Upper lobe of right lung (tissue), 1 donor: ENCODE results near the gene FSTL5. TPM values are rescaled to one million over a fixed set of nuclear protein-coding genes. Genes with fewer than 3 reads are reported as not detected.

ENCODE experiments used
- ATAC-seq: fragments of 200-7000 bp; cut with Tn5 transposase; one replicate; pipeline ENCODE4 v1.9.1; 2020; ENCODE audit warnings: mild to moderate bottlenecking, moderate library complexity
- DNase-seq: peaks from one replicate; pipeline ENCODE4 v3.0.0-alpha.2; 2020
- H3K27ac ChIP-seq: fragments of 200-600 bp; one replicate; pipeline ENCODE4 v1.8.0; 2022
- H3K27me3 ChIP-seq: fragments of 200-600 bp; one replicate; pipeline ENCODE4 v1.8.0; 2022; ENCODE audit warnings: mild to moderate bottlenecking
- H3K36me3 ChIP-seq: fragments of 200-600 bp; one replicate; pipeline ENCODE4 v1.8.0; 2022
- H3K4me1 ChIP-seq: fragments of 200-600 bp; one replicate; pipeline ENCODE4 v1.8.0; 2022
- H3K4me3 ChIP-seq: fragments of 200-600 bp; one replicate; pipeline ENCODE4 v1.8.0; 2022; ENCODE audit warnings: mild to moderate bottlenecking
- H3K9me3 ChIP-seq: fragments of 200-600 bp; one replicate; pipeline ENCODE4 v1.8.0; 2022
- CTCF ChIP-seq: fragments of 200-600 bp; IDR thresholded peaks from one replicate; pipeline ENCODE4 v1.8.0; 2022; ENCODE audit warnings: antibody characterized with exemption
- intact Hi-C: fragments of 100-400 bp; cut with DNase I; formaldehyde crosslinking; loops from one replicate; pipeline ENCODE4 v1.11.0; 2022
- total RNA-seq: library from RNA; stranded (reverse); fragmentation: NEBNext Ultra II Directional; extraction: Animal tissue kit (Norgen Biotek cat#: 25700); gene quantifications from one replicate; pipeline ENCODE4 v1.2.1, GENCODE V29; 2021
- donor health status: DM: no; HTN: yes; CAD: no; lungs with severe emphysema.

FSTL5 gene
- total RNA-seq, 1 donor from 2014 or later = 0.12 TPM

- Histone ChIP-seq H3K27ac (no peak overlapping the region), H3K9me3 (no peaks in the 10 kb centered on the region), H3K4me1 (no peaks in the 10 kb centered on the region), H3K4me3 (no peak overlapping the region), H3K36me3 (no peaks in the 10 kb centered on the region), H3K27me3 (no peaks in the 10 kb centered on the region)
- intact Hi-C loops = no loop called here
- no peak for DNase-seq
- TF ChIP-seq CTCF = no peak
- ATAC-seq = no peak
Observed at GRCh38 chr4:161916035-161916434, 247.8 kb downstream of the FSTL5 start.

DNA sequence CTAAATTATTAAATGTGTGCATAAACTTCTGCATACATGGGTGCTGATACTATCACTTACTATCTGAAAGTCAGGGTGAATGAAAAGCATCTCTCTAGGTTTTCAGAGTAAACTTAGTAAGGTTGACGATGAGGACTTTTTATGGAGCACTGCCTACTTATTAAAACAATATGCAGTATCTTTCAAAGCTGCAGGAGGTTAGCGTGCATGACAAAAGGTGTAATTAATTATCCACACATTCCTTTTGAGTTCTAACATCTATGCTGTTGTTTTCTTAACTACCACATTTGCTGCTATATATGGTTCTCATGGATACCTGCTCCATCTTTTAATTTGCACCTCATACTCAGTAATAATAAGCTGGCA lies 256.2 kb downstream of the FSTL5 start:
- Histone ChIP-seq H3K4me1 (no peaks in the 10 kb centered on the region), H3K27me3 (no peaks in the 10 kb centered on the region), H3K36me3 (no peaks in the 10 kb centered on the region), H3K4me3 (no peak overlapping the region), H3K27ac (no peak overlapping the region), H3K9me3 (no peaks in the 10 kb centered on the region)
- ATAC-seq (no peak), DNase-seq (no peak)
- intact Hi-C loops = no loop called here
- no peak for TF ChIP-seq CTCF

DNA sequence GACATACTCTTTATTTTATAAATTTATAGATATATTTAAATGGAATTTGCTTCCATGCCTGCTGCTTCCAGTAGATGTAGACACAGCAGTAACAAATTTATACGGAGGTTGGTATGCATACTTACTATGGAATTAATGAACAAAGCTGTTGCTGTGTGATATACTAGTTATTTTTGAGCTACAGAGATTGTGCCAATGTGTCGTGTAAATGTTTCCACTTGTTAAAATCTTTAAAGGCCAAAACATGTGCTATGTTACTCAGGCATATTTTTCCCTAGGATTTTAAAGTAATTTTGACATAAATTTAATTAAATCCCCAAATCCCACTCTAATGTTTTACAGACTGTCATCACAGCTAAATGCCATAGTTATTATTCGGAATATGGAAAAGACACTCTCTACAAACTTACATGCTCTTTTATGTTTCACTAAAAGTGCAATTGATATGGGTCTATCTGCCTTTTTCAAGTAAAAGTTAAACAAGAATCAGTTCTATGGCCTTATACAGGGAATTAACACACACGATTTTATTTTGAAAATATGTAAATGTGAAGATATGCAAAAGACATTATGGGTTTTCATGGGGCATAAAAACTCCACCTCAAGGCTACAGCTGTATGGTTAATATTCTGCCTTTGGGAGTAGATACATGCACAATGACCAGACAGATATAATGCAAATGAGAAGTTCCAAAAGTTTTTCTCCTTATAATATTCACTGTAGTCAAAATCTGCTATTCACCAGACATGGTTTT lies 256.8 kb downstream of the FSTL5 start:
- H3K36me3 ChIP-seq = no peaks in the 10 kb centered on the region
- no peak overlapping the region for H3K4me3 ChIP-seq
- ATAC-seq (no peak), DNase-seq (no peak)
- no peak for TF ChIP-seq CTCF
- intact Hi-C loops = no loop called here
- no peaks in the 10 kb centered on the region for H3K4me1 ChIP-seq
- no peaks in the 10 kb centered on the region for H3K27me3 ChIP-seq
- no peak overlapping the region for H3K27ac ChIP-seq
- no peaks in the 10 kb centered on the region for H3K9me3 ChIP-seq

DNA sequence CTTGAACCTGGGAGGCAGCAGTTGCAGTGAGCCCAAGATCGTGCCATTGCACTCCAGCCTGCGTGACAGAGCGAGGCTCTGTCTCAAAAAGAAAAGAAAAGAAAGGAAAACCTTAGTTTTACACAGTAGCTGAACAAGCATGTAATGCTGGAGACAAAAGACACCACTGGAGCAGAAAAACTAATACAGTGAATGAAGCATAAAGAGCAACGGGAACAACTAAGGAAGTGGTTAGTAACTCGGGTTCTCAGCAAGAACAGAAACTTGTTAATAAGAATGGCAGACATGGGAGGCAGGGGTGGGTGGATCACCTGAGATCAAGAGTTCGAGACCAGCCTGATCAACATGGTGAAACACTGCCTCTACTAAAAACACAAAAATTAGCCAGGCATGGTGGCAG lies 263.7 kb downstream of the FSTL5 start:
- no peak overlapping the region for H3K4me3 ChIP-seq
- H3K9me3 ChIP-seq = no peaks in the 10 kb centered on the region
- H3K4me1 ChIP-seq = no peaks in the 10 kb centered on the region
- no peak for TF ChIP-seq CTCF
- ATAC-seq (no peak), DNase-seq (no peak)
- no peaks in the 10 kb centered on the region for H3K36me3 ChIP-seq
- intact Hi-C loops = no loop called here
- no peak overlapping the region for H3K27ac ChIP-seq
- no peaks in the 10 kb centered on the region for H3K27me3 ChIP-seq

GRCh38 chr4:161894493-161895167 lies 269.2 kb downstream of the FSTL5 start:
- Histone ChIP-seq H3K36me3 (no peaks in the 10 kb centered on the region), H3K4me3 (no peak overlapping the region), H3K9me3 (no peaks in the 10 kb centered on the region), H3K27ac (no peak overlapping the region), H3K27me3 (no peaks in the 10 kb centered on the region), H3K4me1 (no peaks in the 10 kb centered on the region)
- intact Hi-C loops = no loop called here
- ATAC-seq = no peak
- TF ChIP-seq CTCF = no peak
- DNase-seq = no peak
